IPS DF 6.9 (cell line): Measurements from ENCODE around the gene MEAK7.
"Not testable (repeated sequence)": the region's sequence is repeated elsewhere in the genome, so short reads cannot be mapped to it uniquely, and the experiment has no call there.

Source experiments
- DNase-seq: peaks from one replicate; pipeline ENCODE4 v3.0.0-alpha.2; 2013; ENCODE audit warnings: low read depth, low spot score
- H3K27ac ChIP-seq: one replicate; pipeline ENCODE4 v1.5.1; 2013; ENCODE audit warnings: low read length, control low read depth
- H3K27me3 ChIP-seq: 2 replicates; pipeline ENCODE4 v1.6.1; 2013; ENCODE audit warnings: mild to moderate bottlenecking, low read length; ENCODE audit not compliant: control insufficient read depth, insufficient read depth
- H3K36me3 ChIP-seq: 2 replicates; pipeline ENCODE4 v1.6.1; 2013; ENCODE audit warnings: low read length; ENCODE audit not compliant: control insufficient read depth, insufficient read depth
- H3K4me1 ChIP-seq: 2 replicates; pipeline ENCODE4 v1.6.1; 2013; ENCODE audit warnings: low read length; ENCODE audit not compliant: control insufficient read depth, insufficient read depth
- H3K4me3 ChIP-seq: 2 replicates; pipeline ENCODE4 v1.5.1; 2013; ENCODE audit warnings: mild to moderate bottlenecking, low read length
- H3K9me3 ChIP-seq: 2 replicates; pipeline ENCODE4 v1.6.1; 2013; ENCODE audit warnings: low read length, inconsistent platforms; ENCODE audit not compliant: control insufficient read depth, insufficient read depth
- WGBS: extraction: QIAGEN DNeasy Blood & Tissue Kit; methylation state at CpG from one replicate; pipeline ENCODE4 v1.1.7; 2013; ENCODE audit warnings: mixed read lengths, missing lambda C conversion rate; ENCODE audit not compliant: insufficient read length, insufficient coverage; 5-methylcytosine and 5-hydroxymethylcytosine counted together

The MEAK7 gene

DNA sequence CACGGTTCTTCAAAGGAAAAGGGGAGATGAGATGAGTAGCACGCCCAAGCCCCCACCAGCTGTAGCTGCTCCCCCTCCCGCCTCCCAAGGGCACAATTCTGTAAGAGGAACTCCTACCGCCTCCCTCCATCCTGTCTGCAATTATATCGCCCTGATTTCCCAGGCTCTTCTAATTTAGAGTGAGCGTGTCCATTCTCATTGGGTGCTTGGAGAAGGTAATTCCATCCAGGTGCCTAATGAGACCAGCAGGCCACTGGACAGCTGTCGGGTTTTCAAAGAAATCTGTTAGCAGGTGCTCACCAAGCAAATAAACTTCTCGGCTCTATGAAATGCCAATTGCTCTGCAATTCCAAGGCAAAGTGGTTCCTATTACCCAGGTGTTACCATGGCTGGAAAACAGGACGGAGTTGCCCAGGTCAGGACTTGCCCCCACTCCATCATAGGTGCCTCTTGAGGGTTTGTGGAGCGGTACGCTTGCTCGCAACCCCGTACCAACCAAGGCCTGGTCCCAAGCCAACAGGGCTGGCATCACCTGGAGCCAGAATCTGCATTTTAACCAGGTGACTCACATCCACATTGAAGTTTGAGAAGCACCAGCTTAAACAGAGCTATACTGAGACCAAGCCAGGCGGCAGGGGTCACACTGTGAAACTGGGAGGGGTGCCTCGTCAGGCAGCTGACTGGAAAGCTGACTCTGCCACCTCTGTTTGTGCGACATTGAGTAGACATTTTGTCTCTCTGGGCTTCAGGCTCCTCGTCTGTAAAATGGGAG lies 16.5 kb upstream of the MEAK7 start:
- Histone ChIP-seq H3K4me3 (no peak overlapping the region), H3K27ac (no peak overlapping the region), H3K27me3 (no peaks in the 10 kb centered on the region), H3K36me3 (no peaks in the 10 kb centered on the region), H3K4me1 (no peaks in the 10 kb centered on the region), H3K9me3 (no peaks in the 10 kb centered on the region)
- DNase-seq = no peak
- no CpG with 5 or more reads among the region's 17 CpGs for WGBS

DNA sequence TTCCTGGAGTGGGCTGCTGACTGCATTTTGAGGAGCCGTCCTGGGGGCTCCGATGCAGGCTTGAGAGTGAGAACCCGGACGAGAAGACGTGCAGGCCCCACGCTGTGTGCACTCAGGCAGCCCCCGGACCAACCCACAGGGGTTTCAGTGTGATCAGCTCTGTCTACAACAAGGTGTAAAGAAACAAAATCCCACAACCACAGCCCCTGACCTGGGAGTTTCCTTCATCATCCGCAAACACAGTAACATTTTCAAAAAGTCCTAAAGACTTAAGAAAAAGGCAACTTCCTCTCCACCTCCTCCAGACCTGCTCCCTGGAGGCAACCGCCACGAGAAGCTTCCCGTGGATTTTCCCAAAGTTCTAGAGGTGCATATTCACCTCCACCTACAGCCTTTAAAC lies 15.4 kb upstream of the MEAK7 start:
- no peaks in the 10 kb centered on the region for H3K36me3 ChIP-seq
- H3K27me3 ChIP-seq = no peaks in the 10 kb centered on the region
- H3K4me3 ChIP-seq = no peak overlapping the region
- WGBS = no CpG with 5 or more reads among the region's 11 CpGs
- no peak for DNase-seq
- no peaks in the 10 kb centered on the region; the same call in 1 of the 2 replicates for H3K4me1 ChIP-seq
- no peaks in the 10 kb centered on the region for H3K9me3 ChIP-seq
- no peak overlapping the region for H3K27ac ChIP-seq

DNA sequence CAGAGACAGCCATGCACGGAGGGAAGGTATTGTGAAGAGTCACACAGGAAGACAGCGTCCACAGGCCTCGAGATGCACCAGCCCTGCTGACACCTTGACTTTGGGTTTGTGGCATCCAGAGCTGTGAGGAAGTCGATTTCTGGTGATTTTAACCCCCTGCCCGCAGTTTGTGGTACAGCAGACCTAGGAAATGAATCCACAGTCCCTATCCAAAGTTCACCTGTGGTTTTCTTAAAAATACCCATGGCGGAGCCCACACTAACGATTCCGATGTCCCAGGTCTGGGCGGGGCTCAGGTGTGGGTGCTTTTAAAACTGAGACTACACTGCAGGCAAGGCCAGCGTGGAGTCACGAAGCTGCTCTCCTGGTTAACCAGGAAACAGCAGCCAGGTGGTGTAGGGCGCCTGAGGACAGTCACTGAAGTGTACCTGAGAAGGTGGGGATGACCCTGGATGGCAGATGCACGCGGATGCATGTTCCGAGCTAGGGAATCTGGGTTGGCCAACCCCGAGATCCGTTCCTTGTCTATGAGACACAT lies 14.4 kb upstream of the MEAK7 start:
- no peaks in the 10 kb centered on the region for H3K36me3 ChIP-seq
- no peak overlapping the region for H3K27ac ChIP-seq
- H3K9me3 ChIP-seq = no peaks in the 10 kb centered on the region
- H3K4me1 ChIP-seq = no peaks in the 10 kb centered on the region; the same call in 1 of the 2 replicates
- no peak overlapping the region for H3K4me3 ChIP-seq
- DNase-seq = no peak
- no peaks in the 10 kb centered on the region for H3K27me3 ChIP-seq
- WGBS = no CpG with 5 or more reads among the region's 17 CpGs

DNA sequence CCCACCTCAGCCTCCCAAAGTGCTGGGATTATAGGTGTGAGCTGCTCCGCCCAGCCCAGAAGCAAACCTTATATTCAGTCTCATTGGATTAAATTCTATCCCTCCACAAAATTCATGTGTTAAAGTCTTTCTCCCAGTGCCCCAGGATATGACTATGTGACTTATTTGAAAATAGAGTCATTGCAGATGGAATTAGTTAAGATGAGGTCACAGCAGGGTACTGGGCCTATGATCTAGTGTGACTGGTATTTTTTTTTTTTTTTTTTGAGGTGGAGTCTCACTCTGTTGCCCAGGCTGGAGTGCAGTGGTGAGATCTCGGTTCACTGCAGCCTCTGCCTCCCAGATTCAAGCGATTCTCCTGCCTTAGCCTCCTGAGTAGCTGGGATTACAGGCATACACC lies 13.8 kb upstream of the MEAK7 start:
- H3K27ac ChIP-seq, H3K9me3 ChIP-seq, H3K27me3 ChIP-seq, H3K36me3 ChIP-seq, DNase-seq, H3K4me1 ChIP-seq, H3K4me3 ChIP-seq: not testable (repeated sequence)
- WGBS = no CpG with 5 or more reads among the region's 3 CpGs

DNA sequence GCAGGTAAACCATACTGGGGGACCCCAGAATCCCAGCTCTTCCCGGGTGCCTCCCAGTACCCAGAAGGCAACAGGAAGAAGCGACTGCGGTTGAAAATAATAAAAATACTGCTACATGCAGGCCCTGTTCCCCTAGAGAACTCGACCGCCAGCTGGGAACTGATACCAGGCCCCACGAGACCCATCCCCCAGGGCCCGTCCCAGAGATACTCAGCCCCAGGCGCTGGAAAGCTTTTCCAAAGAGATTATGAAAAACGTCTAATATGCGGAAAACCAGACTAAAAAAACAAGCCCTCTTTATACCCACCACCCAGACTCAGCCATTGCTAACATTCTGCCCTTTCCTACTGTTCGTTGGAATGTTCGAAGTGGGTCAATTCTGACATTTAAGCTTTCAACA lies 12.9 kb upstream of the MEAK7 start:
- H3K4me1 ChIP-seq = no peaks in the 10 kb centered on the region; the same call in 1 of the 2 replicates
- H3K9me3 ChIP-seq = no peaks in the 10 kb centered on the region
- no CpG with 5 or more reads among the region's 12 CpGs for WGBS

DNA sequence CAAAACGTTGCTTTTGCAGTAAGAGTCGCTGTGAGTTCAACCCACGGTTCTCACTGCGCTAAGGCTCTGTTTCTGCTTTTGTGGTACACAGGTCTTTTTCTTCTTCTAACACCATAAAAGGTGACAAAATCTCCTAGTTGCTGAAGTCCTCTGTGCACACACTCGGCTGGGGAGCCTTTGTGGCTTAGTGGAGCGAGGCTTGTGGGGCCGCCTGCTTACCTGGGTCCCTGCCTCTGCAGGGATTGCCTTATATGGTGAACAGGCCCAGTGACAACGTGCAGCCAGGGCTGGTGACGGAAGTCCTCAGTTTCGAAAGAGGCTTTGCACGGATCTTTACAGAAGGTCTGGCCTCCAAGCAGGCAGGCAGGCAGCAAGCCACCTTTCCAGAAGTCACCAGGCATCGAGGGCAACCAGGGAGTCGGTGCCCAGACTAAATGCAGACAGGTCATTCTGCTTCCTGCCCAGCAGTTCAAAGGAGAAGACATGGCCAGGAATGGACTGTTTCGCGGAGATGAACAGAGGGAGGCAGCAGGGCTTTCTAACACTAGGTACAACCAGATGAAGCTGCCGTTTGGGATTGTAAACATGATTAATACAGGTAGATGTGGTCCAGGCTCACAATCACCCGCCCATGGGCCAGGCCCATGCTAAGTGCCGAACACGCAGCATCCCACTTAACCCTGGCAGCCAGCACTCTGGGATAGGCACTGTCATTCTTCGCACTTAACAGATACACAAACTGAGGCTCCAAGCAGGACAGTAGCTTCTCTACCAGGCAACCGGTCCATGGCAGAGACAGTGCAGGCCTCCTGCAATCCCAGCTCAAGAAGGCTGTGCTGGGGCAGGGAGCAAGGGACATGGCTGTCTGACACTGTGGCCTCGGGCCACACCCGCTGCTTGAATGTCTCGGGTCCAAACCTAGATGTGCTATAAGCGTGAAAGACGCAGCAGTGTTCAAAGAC lies 10.7 kb upstream of the MEAK7 start:
- H3K4me3 ChIP-seq = no peak overlapping the region
- no peaks in the 10 kb centered on the region for H3K36me3 ChIP-seq
- no CpG with 5 or more reads among the region's 26 CpGs for WGBS
- H3K27me3 ChIP-seq = no peaks in the 10 kb centered on the region
- no peak overlapping the region for H3K27ac ChIP-seq
- H3K4me1 ChIP-seq = peaks cover 2% of the 10 kb centered on the region; the same call in 1 of the 2 replicates
- no peaks in the 10 kb centered on the region for H3K9me3 ChIP-seq
- DNase-seq = no peak

More for the DNA sequence above, 12.9 kb upstream of the MEAK7 start:
- Histone ChIP-seq H3K27ac (no peak overlapping the region), H3K36me3 (no peaks in the 10 kb centered on the region), H3K27me3 (no peaks in the 10 kb centered on the region), H3K4me3 (no peak overlapping the region)
- DNase-seq = no peak

DNA sequence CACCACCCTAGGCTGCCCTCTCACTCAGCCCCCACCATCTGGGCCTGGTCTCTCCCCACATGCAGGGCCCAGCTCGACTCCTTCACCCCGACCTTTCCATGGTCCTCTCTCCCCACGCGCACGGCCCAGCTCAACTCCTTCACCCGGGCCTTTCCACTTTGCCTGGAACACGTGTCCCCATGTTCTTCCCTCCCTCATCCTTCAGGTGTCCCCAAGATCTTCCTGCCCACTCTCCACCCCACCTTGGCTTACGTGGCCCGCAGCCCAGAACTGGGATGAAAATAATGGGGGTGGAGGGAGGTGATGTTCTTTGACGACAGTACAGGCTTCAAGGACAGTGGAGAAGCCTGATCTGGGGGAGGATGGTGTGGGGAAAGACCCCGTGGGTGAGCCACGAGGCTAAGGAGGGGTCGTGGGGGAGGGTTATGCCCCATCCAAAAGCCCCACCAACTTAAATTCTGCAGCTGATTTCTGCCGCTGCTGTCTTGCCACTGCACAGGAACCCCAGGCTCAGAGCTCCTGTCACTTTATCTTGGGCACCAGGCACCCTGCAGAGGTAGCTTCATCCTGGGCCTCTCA lies 9.9 kb upstream of the MEAK7 start:
- Histone ChIP-seq H3K4me3 (no peak overlapping the region), H3K9me3 (no peaks in the 10 kb centered on the region), H3K27me3 (no peaks in the 10 kb centered on the region), H3K36me3 (no peaks in the 10 kb centered on the region), H3K27ac (no peak overlapping the region), H3K4me1 (peaks cover 5% of the 10 kb centered on the region; the same call in 1 of the 2 replicates)
- WGBS = no CpG with 5 or more reads among the region's 14 CpGs
- no peak for DNase-seq

DNA sequence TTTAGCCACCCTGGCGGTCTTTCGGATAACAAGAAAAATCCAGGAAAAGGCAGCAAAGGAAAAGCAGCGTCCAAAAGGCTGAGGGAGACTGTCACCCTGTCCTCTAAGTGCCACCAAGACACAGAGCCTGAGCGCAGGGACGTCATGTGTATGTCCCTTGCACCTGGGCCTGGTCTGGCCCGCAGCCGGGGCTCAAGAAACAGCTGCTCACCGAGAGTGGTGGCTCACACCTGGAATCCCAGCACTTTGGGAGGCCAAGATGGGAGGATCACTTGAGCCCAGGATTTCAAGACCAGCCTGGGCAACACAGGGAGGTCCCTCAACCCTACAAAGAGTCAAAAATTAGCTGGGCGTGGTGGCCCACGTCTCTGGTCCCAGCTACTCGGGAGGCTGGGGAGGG lies 9.2 kb upstream of the MEAK7 start:
- WGBS = no CpG with 5 or more reads among the region's 11 CpGs
- H3K9me3 ChIP-seq = no peaks in the 10 kb centered on the region
- no peak for DNase-seq
- H3K4me1 ChIP-seq = peaks cover 8% of the 10 kb centered on the region; the same call in 1 of the 2 replicates
- H3K4me3 ChIP-seq = no peak overlapping the region
- no peak overlapping the region for H3K27ac ChIP-seq
- no peaks in the 10 kb centered on the region for H3K27me3 ChIP-seq
- no peaks in the 10 kb centered on the region for H3K36me3 ChIP-seq

DNA sequence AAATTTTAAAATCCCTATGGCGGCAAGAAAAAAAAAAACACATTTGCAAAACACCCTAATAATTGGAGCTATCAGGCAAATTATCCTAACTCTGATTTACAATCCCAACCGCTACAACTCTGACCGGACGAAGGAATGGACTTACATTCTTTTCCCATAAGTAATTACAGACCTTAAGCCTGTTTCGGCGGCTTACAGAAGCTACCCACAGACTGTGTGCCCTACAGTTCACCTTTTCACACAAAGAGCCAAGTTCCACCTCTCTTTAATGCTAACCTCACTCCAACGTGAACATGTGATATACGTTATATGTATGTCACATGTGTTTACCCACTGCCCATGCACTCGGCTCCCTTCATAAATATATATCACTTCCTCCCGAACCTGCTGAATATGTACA lies 8.7 kb upstream of the MEAK7 start:
- Histone ChIP-seq H3K27me3 (no peaks in the 10 kb centered on the region), H3K9me3 (no peaks in the 10 kb centered on the region), H3K4me1 (peaks cover 8% of the 10 kb centered on the region; the same call in 1 of the 2 replicates), H3K36me3 (no peaks in the 10 kb centered on the region), H3K27ac (no peak overlapping the region), H3K4me3 (no peak overlapping the region)
- WGBS = no CpG with 5 or more reads among the region's 10 CpGs
- no peak for DNase-seq

DNA sequence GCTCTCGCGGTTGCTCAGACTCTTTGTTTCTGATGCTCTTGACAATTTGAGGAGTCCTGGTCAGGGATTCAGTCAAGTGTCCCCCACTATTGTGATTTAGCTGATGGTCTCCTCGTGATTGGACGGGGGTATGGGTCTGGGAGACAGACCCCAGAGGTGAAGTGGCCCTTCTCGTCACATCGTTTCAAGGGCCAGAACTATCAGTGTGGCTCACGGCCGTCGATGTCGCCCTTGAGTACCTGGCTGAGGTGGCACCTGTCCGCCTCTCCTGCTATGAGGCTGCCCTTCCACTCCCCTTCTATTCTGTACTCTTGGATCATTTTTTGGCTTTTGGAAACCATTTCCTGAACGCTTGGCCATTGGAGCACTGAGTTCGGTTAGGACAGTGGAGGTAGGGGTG lies 7.4 kb upstream of the MEAK7 start:
- Histone ChIP-seq H3K4me3 (no peak overlapping the region), H3K4me1 (peaks cover 8% of the 10 kb centered on the region; the same call in 1 of the 2 replicates), H3K36me3 (no peaks in the 10 kb centered on the region), H3K27ac (no peak overlapping the region), H3K9me3 (no peaks in the 10 kb centered on the region), H3K27me3 (no peaks in the 10 kb centered on the region)
- no CpG with 5 or more reads among the region's 13 CpGs for WGBS
- no peak for DNase-seq
